ENCODE measurements around the gene DRC7. TPM values are rescaled to one million over a fixed set of nuclear protein-coding genes. Genes with fewer than 3 reads are reported as not detected.

The DRC7 gene
- total and polyA plus RNA-seq, 12 donors = 0.09 TPM; not detected in 11

- no peaks in the 10 kb centered on the region for H3K9me3 ChIP-seq
- H3K4me1 ChIP-seq = peaks cover 0 to 13% (median 6%) of the 10 kb centered on the region in 9 donors
- no peak for TF ChIP-seq CTCF (IDR thresholded peaks at IDR 0.05)
- ATAC-seq = no peak
- intact Hi-C loops (cut with DNase I) = loop anchor here in 1 of 10 donors (5.0 kb wide), 1 partner anchor 40 kb away; no protein-coding TSS in a partner anchor
- DNase-seq = no peak
- WGBS, 2 donors = 64 to 77% methylated on average over 4 of the region's 4 CpGs
- no peak overlapping the region for H3K27ac ChIP-seq
- peaks cover 0 to 43% (median 0%) of the 10 kb centered on the region in 9 donors for H3K36me3 ChIP-seq
- no peaks in the 10 kb centered on the region for H3K27me3 ChIP-seq
- no peak overlapping the region for H3K4me3 ChIP-seq
These were observed 47.9 kb downstream of the DRC7 start for GRCh38 chr16:57742543-57742942.

GRCh38 chr16:57743458-57743857, 48.9 kb downstream of the DRC7 start:
- WGBS, 2 donors = 82 to 83% methylated on average over 10 of the region's 10 CpGs
- Histone ChIP-seq H3K27me3 (no peaks in the 10 kb centered on the region), H3K9me3 (no peaks in the 10 kb centered on the region), H3K4me1 (peaks cover 0 to 13% (median 6%) of the 10 kb centered on the region in 9 donors), H3K4me3 (no peak overlapping the region), H3K36me3 (peaks cover 0 to 41% (median 0%) of the 10 kb centered on the region in 9 donors), H3K27ac (no peak overlapping the region)
- intact Hi-C loops (cut with DNase I) = loop anchor here in 1 of 10 donors (5.0 kb wide), 1 partner anchor 39 kb away; no protein-coding TSS in a partner anchor
- DNase-seq = no peak
- ATAC-seq = no peak
- TF ChIP-seq CTCF (IDR thresholded peaks at IDR 0.05) = no peak

- WGBS, 2 donors = 89 to 91% methylated on average over 23 of the region's 23 CpGs
- ATAC-seq (no peak), DNase-seq (no peak)
- Histone ChIP-seq H3K4me1 (peaks cover 0 to 13% (median 6%) of the 10 kb centered on the region in 9 donors), H3K36me3 (peaks cover 0 to 39% (median 0%) of the 10 kb centered on the region in 9 donors), H3K4me3 (no peak overlapping the region), H3K9me3 (no peaks in the 10 kb centered on the region), H3K27ac (no peak overlapping the region), H3K27me3 (no peaks in the 10 kb centered on the region)
- no peak for TF ChIP-seq CTCF (IDR thresholded peaks at IDR 0.05)
- intact Hi-C loops (cut with DNase I) = loop anchor here in 1 of 10 donors (5.0 kb wide), 1 partner anchor 38 kb away; no protein-coding TSS in a partner anchor
These were observed 49.5 kb downstream of the DRC7 start for GRCh38 chr16:57743886-57744641.

- Histone ChIP-seq H3K4me3 (no peak overlapping the region), H3K27ac (no peak overlapping the region), H3K9me3 (no peaks in the 10 kb centered on the region), H3K4me1 (peaks cover 0 to 13% (median 6%) of the 10 kb centered on the region in 9 donors), H3K27me3 (no peaks in the 10 kb centered on the region), H3K36me3 (peaks cover 0 to 39% (median 0%) of the 10 kb centered on the region in 9 donors)
- ATAC-seq (no peak), DNase-seq (no peak)
- TF ChIP-seq CTCF (IDR thresholded peaks at IDR 0.05) = no peak
- WGBS, 2 donors = 90 to 96% methylated on average over 7 of the region's 7 CpGs
- intact Hi-C loops (cut with DNase I) = loop anchor here in 1 of 10 donors (5.0 kb wide), 1 partner anchor 38 kb away; no protein-coding TSS in a partner anchor
These were observed 50.0 kb downstream of the DRC7 start for GRCh38 chr16:57744642-57744903.
